Measurements from ENCODE around the gene ENPEP. TPM values are rescaled to one million over a fixed set of nuclear protein-coding genes. Genes with fewer than 3 reads are reported as not detected.

Gene ENPEP
- total and polyA plus RNA-seq, 2 of the 13 experiments (the other 11 are each of a cell fraction or from before 2014, with no cell fraction given), result not detected

GRCh38 chr4:110508827-110509710 lies 33.1 kb downstream of the ENPEP start (continued):
- TF ChIP-seq, protein P1, sequence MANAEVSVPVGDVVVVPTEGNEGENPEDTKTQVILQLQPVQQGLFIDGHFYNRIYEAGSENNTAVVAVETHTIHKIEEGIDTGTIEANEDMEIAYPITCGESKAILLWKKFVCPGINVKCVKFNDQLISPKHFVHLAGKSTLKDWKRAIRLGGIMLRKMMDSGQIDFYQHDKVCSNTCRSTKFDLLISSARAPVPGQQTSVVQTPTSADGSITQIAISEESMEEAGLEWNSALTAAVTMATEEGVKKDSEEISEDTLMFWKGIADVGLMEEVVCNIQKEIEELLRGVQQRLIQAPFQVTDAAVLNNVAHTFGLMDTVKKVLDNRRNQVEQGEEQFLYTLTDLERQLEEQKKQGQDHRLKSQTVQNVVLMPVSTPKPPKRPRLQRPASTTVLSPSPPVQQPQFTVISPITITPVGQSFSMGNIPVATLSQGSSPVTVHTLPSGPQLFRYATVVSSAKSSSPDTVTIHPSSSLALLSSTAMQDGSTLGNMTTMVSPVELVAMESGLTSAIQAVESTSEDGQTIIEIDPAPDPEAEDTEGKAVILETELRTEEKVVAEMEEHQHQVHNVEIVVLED (CRISPR knock-in tag; IDR thresholded peaks at IDR 0.05; ENCODE audit: borderline replicate concordance), result no peak
- TF ChIP-seq STAG1 (CRISPR knock-in tag; IDR thresholded peaks at IDR 0.05) (peak; percentile 60), ZNF264 (CRISPR knock-in tag; IDR thresholded peaks at IDR 0.05) (no peak), ZNF709 (CRISPR knock-in tag; IDR thresholded peaks at IDR 0.05) (no peak), ISX (CRISPR knock-in tag; conservative IDR thresholded peaks at IDR 0.05) (no peak), CTCF (CRISPR knock-in tag; IDR thresholded peaks at IDR 0.05) (peak; percentile 50)

GRCh38 chr4:110510277-110510676 lies 34.3 kb downstream of the ENPEP start:
- H3K27ac ChIP-seq (ENCODE audit: extremely low read length, insufficient read depth, low read length), result no peak overlapping the region
- no peaks in the 10 kb centered on the region for H3K4me1 ChIP-seq (ENCODE audit: insufficient read depth, low read length)
- POLR2A ChIA-PET, result no interaction called here
- in situ Hi-C loops (cut with HindIII; ENCODE audit: extremely low pct_ligation_motif_present, low pct_unique_long_range_greater_than_20kb) (loop anchor here (10.0 kb wide), 2 partner anchors 165 to 1095 kb away; no protein-coding TSS in a partner anchor), intact Hi-C loops (cut with micrococcal nuclease; ENCODE audit: unreplicated experiment) (loop anchor here (2.0 to 10.0 kb wide), 2 partner anchors 195 to 1075 kb away; partner anchors contain the start of gene SEC24B)
- no peak overlapping the region for H3K4me2 ChIP-seq (ENCODE audit: low read depth, low read length)
- DNase-seq (ENCODE audit: low spot score) (no peak), ATAC-seq (no peak), FAIRE-seq (no peak)
- H4K20me1 ChIP-seq (ENCODE audit: insufficient read depth, low read length), result no peaks in the 10 kb centered on the region
- CTCF ChIA-PET (ENCODE audit: low intra/inter-chr PET ratio, low total read pairs), result interaction anchor here (2.8 to 4.0 kb wide), 2 partner anchors 505 to 511 kb away, joined by 20 to 30 read pairs; no protein-coding TSS in a partner anchor
- no peaks in the 10 kb centered on the region for H3K9me3 ChIP-seq (ENCODE audit: low read length)
- H3K4me3 ChIP-seq (replicated peaks in 1 of 3; ENCODE audit: insufficient read depth in 1 of 3, low read depth in 2 of 3, low read length in 3 of 3), result no peak overlapping the region
- 0% methylated on average over 1 of the region's 2 CpGs for WGBS (ENCODE audit: low lambda C conversion rate)
- H3K36me3 ChIP-seq (replicated peaks in 1 of 2; ENCODE audit: control insufficient read depth in 1 of 2, insufficient read depth in 2 of 2, low read length in 2 of 2), result no peaks in the 10 kb centered on the region
- no peaks in the 10 kb centered on the region for H3K27me3 ChIP-seq (ENCODE audit: control insufficient read depth in 1 of 2, insufficient read depth in 2 of 2, low read length in 2 of 2)
- no TSS peak for BruUV-seq (replicated peaks)
- no peak overlapping the region for H3K9ac ChIP-seq (ENCODE audit: insufficient read depth, low read depth, low read length)
- H2AFZ ChIP-seq (ENCODE audit: low read length), result no peak overlapping the region
- H3K79me2 ChIP-seq (ENCODE audit: insufficient read depth, low read length), result no peaks in the 10 kb centered on the region
- TF ChIP-seq ZBTB7B (CRISPR knock-in tag; IDR thresholded peaks at IDR 0.05) (no peak), ZNF558 (CRISPR knock-in tag; IDR thresholded peaks at IDR 0.05; ENCODE audit: borderline replicate concordance) (no peak), ZFP41 (CRISPR knock-in tag; IDR thresholded peaks at IDR 0.05; ENCODE audit: borderline replicate concordance) (no peak), ZNF720 (CRISPR knock-in tag; IDR thresholded peaks at IDR 0.05) (no peak)
- TF ChIP-seq, protein P2, sequence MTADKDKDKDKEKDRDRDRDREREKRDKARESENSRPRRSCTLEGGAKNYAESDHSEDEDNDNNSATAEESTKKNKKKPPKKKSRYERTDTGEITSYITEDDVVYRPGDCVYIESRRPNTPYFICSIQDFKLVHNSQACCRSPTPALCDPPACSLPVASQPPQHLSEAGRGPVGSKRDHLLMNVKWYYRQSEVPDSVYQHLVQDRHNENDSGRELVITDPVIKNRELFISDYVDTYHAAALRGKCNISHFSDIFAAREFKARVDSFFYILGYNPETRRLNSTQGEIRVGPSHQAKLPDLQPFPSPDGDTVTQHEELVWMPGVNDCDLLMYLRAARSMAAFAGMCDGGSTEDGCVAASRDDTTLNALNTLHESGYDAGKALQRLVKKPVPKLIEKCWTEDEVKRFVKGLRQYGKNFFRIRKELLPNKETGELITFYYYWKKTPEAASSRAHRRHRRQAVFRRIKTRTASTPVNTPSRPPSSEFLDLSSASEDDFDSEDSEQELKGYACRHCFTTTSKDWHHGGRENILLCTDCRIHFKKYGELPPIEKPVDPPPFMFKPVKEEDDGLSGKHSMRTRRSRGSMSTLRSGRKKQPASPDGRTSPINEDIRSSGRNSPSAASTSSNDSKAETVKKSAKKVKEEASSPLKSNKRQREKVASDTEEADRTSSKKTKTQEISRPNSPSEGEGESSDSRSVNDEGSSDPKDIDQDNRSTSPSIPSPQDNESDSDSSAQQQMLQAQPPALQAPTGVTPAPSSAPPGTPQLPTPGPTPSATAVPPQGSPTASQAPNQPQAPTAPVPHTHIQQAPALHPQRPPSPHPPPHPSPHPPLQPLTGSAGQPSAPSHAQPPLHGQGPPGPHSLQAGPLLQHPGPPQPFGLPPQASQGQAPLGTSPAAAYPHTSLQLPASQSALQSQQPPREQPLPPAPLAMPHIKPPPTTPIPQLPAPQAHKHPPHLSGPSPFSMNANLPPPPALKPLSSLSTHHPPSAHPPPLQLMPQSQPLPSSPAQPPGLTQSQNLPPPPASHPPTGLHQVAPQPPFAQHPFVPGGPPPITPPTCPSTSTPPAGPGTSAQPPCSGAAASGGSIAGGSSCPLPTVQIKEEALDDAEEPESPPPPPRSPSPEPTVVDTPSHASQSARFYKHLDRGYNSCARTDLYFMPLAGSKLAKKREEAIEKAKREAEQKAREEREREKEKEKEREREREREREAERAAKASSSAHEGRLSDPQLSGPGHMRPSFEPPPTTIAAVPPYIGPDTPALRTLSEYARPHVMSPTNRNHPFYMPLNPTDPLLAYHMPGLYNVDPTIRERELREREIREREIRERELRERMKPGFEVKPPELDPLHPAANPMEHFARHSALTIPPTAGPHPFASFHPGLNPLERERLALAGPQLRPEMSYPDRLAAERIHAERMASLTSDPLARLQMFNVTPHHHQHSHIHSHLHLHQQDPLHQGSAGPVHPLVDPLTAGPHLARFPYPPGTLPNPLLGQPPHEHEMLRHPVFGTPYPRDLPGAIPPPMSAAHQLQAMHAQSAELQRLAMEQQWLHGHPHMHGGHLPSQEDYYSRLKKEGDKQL (CRISPR knock-in tag; IDR thresholded peaks at IDR 0.05; ENCODE audit: low read depth), result no peak

All from HepG2 (cell line).